Epidermal melanocyte (primary cell): ENCODE measurements around the gene ZNG1C.
"Not testable (repeated sequence)": the region's sequence is repeated elsewhere in the genome, so short reads cannot be mapped to it uniquely, and the experiment has no call there.

ENCODE experiments used
- DNase-seq: peaks from one replicate; pipeline ENCODE4 v3.0.0; 2011; ENCODE audit warnings: low spot score; ENCODE audit not compliant: insufficient read length

The ZNG1C gene

GRCh38 chr9:68342265-68343025 is 100.7 kb downstream of the ZNG1C start:
- DNase-seq: not testable (repeated sequence)

- DNase-seq: not testable (repeated sequence)
Observed at GRCh38 chr9:68343242-68343641, 101.5 kb downstream of the ZNG1C start.

- not testable (repeated sequence) for DNase-seq
Observed at GRCh38 chr9:68343992-68344391, 102.2 kb downstream of the ZNG1C start.
